DOHH2 (cell line): ENCODE results near the gene BRIX1.

Experiments
- H3F3A ChIP-seq: fragments of 200-600 bp; sonication (generic), shearing (Covaris generic); 2 replicates; pipeline ENCODE4 v1.6.0; 2016; ENCODE audit warnings: antibody characterized with exemption, mild to moderate bottlenecking; ENCODE audit not compliant: control insufficient read depth, insufficient read depth
- H3K27ac ChIP-seq: fragments of 200-600 bp; sonication (generic); 2 replicates; pipeline ENCODE4 v1.5.1; 2014; ENCODE audit warnings: low read depth, mild to moderate bottlenecking, low read length, moderate library complexity
- H3K27me3 ChIP-seq: fragments of 200-600 bp; sonication (generic); 2 replicates; pipeline ENCODE4 v1.6.1; 2014; ENCODE audit warnings: mild to moderate bottlenecking, low read length, mixed read lengths; ENCODE audit not compliant: control insufficient read depth
- H3K36me3 ChIP-seq: fragments of 200-600 bp; sonication (generic); 2 replicates; pipeline ENCODE4 v1.6.1; 2014; ENCODE audit warnings: mild to moderate bottlenecking, low read length, moderate library complexity, mixed read lengths; ENCODE audit not compliant: control insufficient read depth
- H3K4me1 ChIP-seq: fragments of 200-600 bp; sonication (generic); 2 replicates; pipeline ENCODE4 v1.6.1; 2014; ENCODE audit warnings: mild to moderate bottlenecking, low read length, mixed read lengths; ENCODE audit not compliant: control insufficient read depth
- H3K4me2 ChIP-seq: fragments of 200-600 bp; sonication (generic); 2 replicates; pipeline ENCODE4 v1.6.0; 2014; ENCODE audit warnings: mild to moderate bottlenecking, low read length, moderate library complexity
- H3K4me3 ChIP-seq: fragments of 200-600 bp; sonication (generic); 2 replicates; pipeline ENCODE4 v1.5.1; 2014; ENCODE audit warnings: mild to moderate bottlenecking, low read length, mixed read lengths
- H3K79me2 ChIP-seq: fragments of 200-600 bp; sonication (generic); 2 replicates; pipeline ENCODE4 v1.6.1; 2014; ENCODE audit warnings: mild to moderate bottlenecking, low read length, mixed read lengths; ENCODE audit not compliant: control insufficient read depth
- H3K9me2 ChIP-seq: fragments of 200-600 bp; sonication (generic); replicated peaks from 2 replicates; pipeline ENCODE4 v1.6.1; 2014; ENCODE audit warnings: mild to moderate bottlenecking, low read length, mixed read lengths; ENCODE audit not compliant: control insufficient read depth
- H3K9me3 ChIP-seq: fragments of 200-600 bp; sonication (generic); 2 replicates; pipeline ENCODE4 v1.6.1; 2014; ENCODE audit warnings: antibody characterized with exemption, low read length, mixed read lengths; ENCODE audit not compliant: control insufficient read depth, insufficient read depth
- H4K20me1 ChIP-seq: fragments of 200-600 bp; sonication (generic); 2 replicates; pipeline ENCODE4 v1.6.0; 2014; ENCODE audit warnings: low read depth, mild to moderate bottlenecking, antibody characterized with exemption, low read length, moderate library complexity; ENCODE audit not compliant: control insufficient read depth, insufficient read depth
- CTCF ChIP-seq: fragments of 200-600 bp; sonication (generic); IDR thresholded peaks from one replicate; pipeline ENCODE4 v1.5.1; 2014; ENCODE audit warnings: antibody characterized with exemption, mild to moderate bottlenecking, low read depth, low read length; ENCODE audit not compliant: poor library complexity, severe bottlenecking
- EZH2phosphoT487 ChIP-seq: fragments of 200-600 bp; sonication (generic); IDR thresholded peaks from 2 replicates; pipeline ENCODE4 v1.6.1; 2017; ENCODE audit warnings: borderline replicate concordance, mild to moderate bottlenecking, antibody characterized with exemption, low read length, moderate library complexity, mixed read lengths

BRIX1 gene

DNA sequence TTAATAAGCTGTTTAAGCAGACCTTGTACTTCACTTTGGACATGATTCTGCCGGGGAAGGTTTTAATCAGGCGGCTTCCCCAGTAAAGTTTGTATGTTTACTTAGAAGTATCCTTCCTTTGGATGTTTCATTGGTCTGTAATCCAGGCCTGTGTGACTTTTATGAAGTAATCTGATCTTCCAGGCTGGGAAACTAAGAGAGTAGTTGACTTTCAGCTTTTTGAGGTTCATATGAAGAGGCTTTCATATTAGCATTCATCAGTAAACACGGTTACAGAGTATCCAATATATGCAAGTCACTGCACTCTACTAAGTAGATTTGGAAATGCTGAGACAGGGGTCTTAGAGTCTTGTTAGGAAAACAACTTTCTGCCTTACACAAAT is 14.9 kb downstream of the BRIX1 start:
- Histone ChIP-seq H3K9me2 (no peaks in the 10 kb centered on the region), H4K20me1 (0 out of 2 replicates have a peak, but pooled peaks cover 6% of the 10 kb centered on the region), H3K36me3 (peaks cover 46% of the 10 kb centered on the region), H3K9me3 (no peaks in the 10 kb centered on the region), H3K4me3 (peak overlapping the region; percentile 94), H3K27ac (peak overlapping the region; percentile 58), H3K4me2 (peak overlapping the region; percentile 82), H3K27me3 (no peaks in the 10 kb centered on the region), H3K79me2 (peaks cover 55% of the 10 kb centered on the region), H3F3A (peaks cover 31% of the 10 kb centered on the region), H3K4me1 (peaks cover 36% of the 10 kb centered on the region)
- TF ChIP-seq EZH2phosphoT487 (no peak), CTCF (no peak)

- Histone ChIP-seq H3K36me3 (peaks cover 47% of the 10 kb centered on the region), H3K27me3 (no peaks in the 10 kb centered on the region), H3K79me2 (peaks cover 55% of the 10 kb centered on the region), H3K4me2 (peak overlapping the region; percentile 82), H3F3A (peaks cover 28% of the 10 kb centered on the region), H3K9me3 (no peaks in the 10 kb centered on the region), H3K9me2 (no peaks in the 10 kb centered on the region), H4K20me1 (0 out of 2 replicates have a peak, but pooled peaks cover 6% of the 10 kb centered on the region), H3K4me1 (peaks cover 36% of the 10 kb centered on the region), H3K4me3 (peak overlapping the region; percentile 94), H3K27ac (no peak overlapping the region)
- TF ChIP-seq CTCF (no peak), EZH2phosphoT487 (no peak)
Measured at GRCh38 chr5:34930870-34931269, 15.4 kb downstream of the BRIX1 start.

GRCh38 chr5:34932947-34933346 is 17.4 kb downstream of the BRIX1 start:
- TF ChIP-seq CTCF: no peak
- 0 out of 2 replicates have a peak, but pooled peaks cover 6% of the 10 kb centered on the region for H4K20me1 ChIP-seq
- no peak overlapping the region for H3K4me2 ChIP-seq
- peaks cover 23% of the 10 kb centered on the region for H3K4me1 ChIP-seq
- no peak overlapping the region for H3K4me3 ChIP-seq
- H3K79me2 ChIP-seq: peaks cover 55% of the 10 kb centered on the region
- H3K27me3 ChIP-seq: no peaks in the 10 kb centered on the region
- no peak overlapping the region for H3K27ac ChIP-seq
- peaks cover 45% of the 10 kb centered on the region for H3K36me3 ChIP-seq
- no peaks in the 10 kb centered on the region for H3K9me2 ChIP-seq
- peaks cover 10% of the 10 kb centered on the region for H3F3A ChIP-seq
- H3K9me3 ChIP-seq: no peaks in the 10 kb centered on the region

- Histone ChIP-seq H3K4me3 (no peak overlapping the region), H3F3A (no peaks in the 10 kb centered on the region), H3K9me2 (no peaks in the 10 kb centered on the region), H3K27me3 (no peaks in the 10 kb centered on the region), H3K9me3 (no peaks in the 10 kb centered on the region), H3K4me2 (no peak overlapping the region), H3K4me1 (no peaks in the 10 kb centered on the region), H3K79me2 (no peaks in the 10 kb centered on the region), H3K36me3 (peaks cover 66% of the 10 kb centered on the region), H3K27ac (no peak overlapping the region), H4K20me1 (no peaks in the 10 kb centered on the region)
- TF ChIP-seq CTCF (no peak), EZH2phosphoT487 (no peak)
Measured at GRCh38 chr5:34941936-34942335, 26.4 kb downstream of the BRIX1 start.
